ENCODE measurements around the gene RLN3. TPM values are rescaled to one million over a fixed set of nuclear protein-coding genes. Genes with fewer than 3 reads are reported as not detected.

RLN3 gene
- total and polyA plus RNA-seq, 10 of the 15 experiments (the other 5 are each of a cell fraction or from before 2014, with no cell fraction given) = not detected

GRCh38 chr19:14031719-14032480, 4.0 kb downstream of the RLN3 start, which contains the start of gene IL27RA (continued):
- TF ChIP-seq MAX (IDR thresholded peaks at IDR 0.05; ENCODE audit: low read depth, low read length) = peak; percentile 37; the same call in 1 of the 2 replicates
- TF ChIP-seq HCFC1 (IDR thresholded peaks at IDR 0.05; ENCODE audit: low read length) = no peak
- TF ChIP-seq TCF12 (IDR thresholded peaks at IDR 0.05; ENCODE audit: low read depth, low read length) = 0 out of 2 replicates have a peak, but pooled peaks have one; percentile 22
- TF ChIP-seq CBX3 (IDR thresholded peaks at IDR 0.05; ENCODE audit: borderline replicate concordance, low read depth) = no peak
- TF ChIP-seq REST (IDR thresholded peaks at IDR 0.05; ENCODE audit: low read depth, low read length) = no peak
- no peak for TF ChIP-seq ZNF217 (IDR thresholded peaks at IDR 0.05)
- TF ChIP-seq HDAC2 (IDR thresholded peaks at IDR 0.05) = no peak
- no peak for TF ChIP-seq POLR2AphosphoS2 (IDR thresholded peaks at IDR 0.05; ENCODE audit: low read depth, low read length)
- no peak for TF ChIP-seq JUNB (IDR thresholded peaks at IDR 0.05)
- TF ChIP-seq RBBP5 (conservative IDR thresholded peaks at IDR 0.05) = no peak
- TF ChIP-seq MYC (IDR thresholded peaks at IDR 0.05; ENCODE audit: insufficient read depth, insufficient read length, insufficient replicate concordance, low read length, severe bottlenecking) = no peak
- TF ChIP-seq CHD2 (IDR thresholded peaks at IDR 0.05; ENCODE audit: borderline replicate concordance, low read depth, low read length) = no peak
- TF ChIP-seq IRF5 (IDR thresholded peaks at IDR 0.05; ENCODE audit: borderline replicate concordance) = no peak
- TF ChIP-seq CHD4 (IDR thresholded peaks at IDR 0.05) = no peak
- TF ChIP-seq RFX5 (IDR thresholded peaks at IDR 0.05; ENCODE audit: low read depth, low read length) = no peak
- TF ChIP-seq IRF4 (IDR thresholded peaks at IDR 0.05; ENCODE audit: low read depth, low read length) = no peak
- no peak for TF ChIP-seq SUZ12 (IDR thresholded peaks at IDR 0.05; ENCODE audit: unreplicated experiment)
- TF ChIP-seq STAT1 (conservative IDR thresholded peaks at IDR 0.05) = 0 out of 2 replicates have a peak, but pooled peaks have one; percentile 12
- no peak; the same call in 1 of the 2 replicates for TF ChIP-seq FOXM1 (IDR thresholded peaks at IDR 0.05; ENCODE audit: low read depth, low read length)
- TF ChIP-seq NBN (IDR thresholded peaks at IDR 0.05) = peak; percentile 47
- no peak for TF ChIP-seq TCF3 (IDR thresholded peaks at IDR 0.05; ENCODE audit: borderline replicate concordance, insufficient read depth, low read depth, low read length)
- 0 out of 2 replicates have a peak, but pooled peaks have one; percentile 16 for TF ChIP-seq TBL1XR1 (IDR thresholded peaks at IDR 0.05; ENCODE audit: low read depth, low read length)
- no peak for TF ChIP-seq ETV6 (conservative IDR thresholded peaks at IDR 0.05 in 1 of 2, IDR thresholded peaks at IDR 0.05 in 1 of 2; ENCODE audit: borderline replicate concordance in 1 of 2, low read depth in 1 of 2)
